ENCODE results near the gene DEFB113.

The DEFB113 gene, protein sequence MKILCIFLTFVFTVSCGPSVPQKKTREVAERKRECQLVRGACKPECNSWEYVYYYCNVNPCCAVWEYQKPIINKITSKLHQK

DNA sequence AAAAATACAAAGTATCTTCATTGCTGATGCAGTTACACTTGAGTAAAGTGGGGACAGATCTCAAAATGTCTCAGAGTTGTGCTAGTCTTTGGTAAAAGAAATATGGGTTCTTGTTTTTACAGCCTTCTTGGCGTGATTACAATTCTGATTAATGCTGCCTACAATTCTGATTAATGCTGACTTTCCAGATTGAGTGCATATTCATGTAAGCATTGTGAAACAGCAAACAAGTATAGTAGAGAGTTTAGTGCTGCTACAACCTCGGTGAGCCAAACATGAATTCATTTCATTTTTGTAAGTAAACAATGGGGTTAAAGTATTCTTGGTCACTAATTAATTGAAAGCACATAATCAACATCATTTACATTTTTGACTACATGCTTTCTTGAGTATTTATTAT is at the start of gene DEFB113:
TSS of gene DEFB113 (minus strand) at position 21 of the 400 bp plus-strand sequence. CDS start at position 21, 0 bp downstream.
- no peak for DNase-seq (ENCODE audit: low read depth)
- no peak for TF ChIP-seq CTCF (IDR thresholded peaks at IDR 0.05; ENCODE audit: control insufficient read depth, extremely low read depth, insufficient read depth)
- H3K4me3 ChIP-seq (ENCODE audit: low read depth, low read length) = no peak within 1 kb of the TSS

DNA sequence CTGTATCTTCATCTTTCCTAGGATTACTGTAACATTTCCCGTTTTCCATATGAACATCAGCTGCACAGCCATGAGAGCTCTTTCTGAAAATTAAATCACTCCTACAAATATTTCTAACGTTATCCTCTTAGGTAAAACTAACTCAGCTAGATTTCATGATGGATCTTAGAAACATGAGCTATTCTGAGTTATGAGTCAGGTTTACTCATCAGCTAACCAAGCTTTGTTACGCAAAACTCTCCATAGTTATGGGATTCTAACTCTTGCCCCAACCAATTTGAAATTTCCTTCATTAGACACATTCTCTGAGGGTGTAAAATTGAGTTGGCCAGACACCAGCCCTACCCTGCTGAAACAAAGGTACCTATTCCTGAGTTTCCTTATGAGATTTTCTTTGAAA is 38.4 kb upstream of the DEFB113 start:
- DNase-seq (ENCODE audit: low read depth) = no peak
- H3K4me3 ChIP-seq (ENCODE audit: low read depth, low read length) = no peak overlapping the region
- TF ChIP-seq CTCF (IDR thresholded peaks at IDR 0.05; ENCODE audit: control insufficient read depth, extremely low read depth, insufficient read depth) = no peak

DNA sequence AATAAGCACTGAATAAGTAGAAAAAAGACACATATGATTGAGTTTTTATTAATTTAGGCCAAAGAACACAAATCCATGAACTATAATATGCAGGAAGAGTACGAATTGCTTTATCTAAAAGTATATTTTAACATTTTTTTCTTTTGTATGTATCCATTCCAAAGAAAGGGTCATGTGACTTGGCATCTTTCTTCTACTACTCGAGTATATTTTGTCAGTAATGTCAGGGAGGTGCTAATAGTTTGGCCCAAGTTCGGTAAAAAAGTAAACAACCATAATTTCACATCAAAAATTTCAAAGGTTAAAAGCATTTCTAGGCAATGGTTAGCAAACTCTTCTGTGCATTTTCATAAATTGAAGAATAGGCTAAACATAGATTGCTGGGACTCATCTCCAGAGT is 33.7 kb upstream of the DEFB113 start:
- DNase-seq (ENCODE audit: low read depth) = no peak
- no peak overlapping the region for H3K4me3 ChIP-seq (ENCODE audit: low read depth, low read length)
- no peak for TF ChIP-seq CTCF (IDR thresholded peaks at IDR 0.05; ENCODE audit: control insufficient read depth, extremely low read depth, insufficient read depth)

- TF ChIP-seq CTCF (IDR thresholded peaks at IDR 0.05; ENCODE audit: control insufficient read depth, extremely low read depth, insufficient read depth) = no peak
- no peak for DNase-seq (ENCODE audit: low read depth)
- H3K4me3 ChIP-seq (ENCODE audit: low read depth, low read length) = no peak overlapping the region
Measured at GRCh38 chr6:49995278-49995677, 25.9 kb upstream of the DEFB113 start.

DNA sequence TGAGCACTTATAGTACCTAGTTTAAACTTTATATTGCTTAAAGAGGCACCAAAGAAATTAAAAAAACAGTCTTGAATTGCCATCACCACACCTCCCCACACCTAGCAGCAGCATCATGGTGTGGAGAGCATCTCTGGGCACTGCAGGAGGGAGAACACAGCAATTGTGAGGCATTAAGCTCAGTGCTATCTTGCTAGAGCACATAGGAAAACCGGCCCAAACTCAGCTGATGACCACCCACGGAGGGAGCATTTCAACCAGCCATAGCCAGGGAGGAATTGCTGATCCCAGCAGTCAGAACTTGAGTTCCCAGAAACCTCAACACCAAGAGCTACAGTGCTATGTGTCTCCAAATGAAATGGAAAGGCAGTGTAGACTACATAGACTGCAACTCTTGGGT is 19.5 kb upstream of the DEFB113 start:
- no peak for TF ChIP-seq CTCF (IDR thresholded peaks at IDR 0.05; ENCODE audit: control insufficient read depth, extremely low read depth, insufficient read depth)
- no peak overlapping the region for H3K4me3 ChIP-seq (ENCODE audit: low read depth, low read length)
- DNase-seq (ENCODE audit: low read depth) = no peak

GRCh38 chr6:49987749-49988148 is 18.3 kb upstream of the DEFB113 start:
- H3K4me3 ChIP-seq (ENCODE audit: low read depth, low read length) = no peak overlapping the region
- DNase-seq (ENCODE audit: low read depth) = no peak
- no peak for TF ChIP-seq CTCF (IDR thresholded peaks at IDR 0.05; ENCODE audit: control insufficient read depth, extremely low read depth, insufficient read depth)

- no peak overlapping the region for H3K4me3 ChIP-seq (ENCODE audit: low read depth, low read length)
- TF ChIP-seq CTCF (IDR thresholded peaks at IDR 0.05; ENCODE audit: control insufficient read depth, extremely low read depth, insufficient read depth) = no peak
- no peak for DNase-seq (ENCODE audit: low read depth)
Measured at GRCh38 chr6:49986551-49986950, 17.1 kb upstream of the DEFB113 start.

All from LNCaP clone FGC (cell line).